GM18526 (cell line): ENCODE data around the gene RNGTT.

Experiments
- POLR2A ChIP-seq: IDR thresholded peaks from 3 replicates; pipeline ENCODE4 v1.6.1; 2011; ENCODE audit not compliant: insufficient read length; ENCODE audit errors: extremely low read depth

RNGTT gene

GRCh38 chr6:88588938-88589337, 374.5 kb downstream of the RNGTT start:
- TF ChIP-seq POLR2A: no peak

- TF ChIP-seq POLR2A: no peak
These were observed 376.3 kb downstream of the RNGTT start for GRCh38 chr6:88587150-88587520.

GRCh38 chr6:88586371-88587149, 376.9 kb downstream of the RNGTT start:
- no peak for TF ChIP-seq POLR2A

GRCh38 chr6:88585276-88585692, 378.1 kb downstream of the RNGTT start:
- no peak for TF ChIP-seq POLR2A

GRCh38 chr6:88584581-88585275, 378.7 kb downstream of the RNGTT start:
- no peak for TF ChIP-seq POLR2A

GRCh38 chr6:88577461-88577860, 386.0 kb downstream of the RNGTT start:
- TF ChIP-seq POLR2A: no peak

- TF ChIP-seq POLR2A: no peak
These were observed 387.9 kb downstream of the RNGTT start for GRCh38 chr6:88575536-88575935.

- no peak for TF ChIP-seq POLR2A
These were observed 388.8 kb downstream of the RNGTT start for GRCh38 chr6:88574651-88575050.

GRCh38 chr6:88574031-88574430, 389.4 kb downstream of the RNGTT start:
- no peak for TF ChIP-seq POLR2A

- TF ChIP-seq POLR2A: no peak
These were observed 389.9 kb downstream of the RNGTT start for GRCh38 chr6:88573561-88573960.

- no peak for TF ChIP-seq POLR2A
These were observed 390.8 kb downstream of the RNGTT start for GRCh38 chr6:88572449-88573139.

GRCh38 chr6:88569959-88570358, 393.5 kb downstream of the RNGTT start:
- no peak for TF ChIP-seq POLR2A

- no peak for TF ChIP-seq POLR2A
These were observed 395.7 kb downstream of the RNGTT start for GRCh38 chr6:88567696-88568095.

GRCh38 chr6:88566746-88567534, 396.5 kb downstream of the RNGTT start:
- no peak for TF ChIP-seq POLR2A

GRCh38 chr6:88565836-88566235, 397.6 kb downstream of the RNGTT start:
- no peak for TF ChIP-seq POLR2A
